HCT116 (cell line): ENCODE measurements around the gene PGC. TPM values are rescaled to one million over a fixed set of nuclear protein-coding genes. Genes with fewer than 3 reads are reported as not detected.

ENCODE experiments used
- ATAC-seq: fragments of 200-7000 bp; cut with Tn5 transposase; 2 replicates; pipeline ENCODE4 v1.9.1; 2020; ENCODE audit warnings: mild to moderate bottlenecking, moderate library complexity
- BruUV-seq: library from RNA; stranded (reverse); fragments of 400-500 nt; replicated peaks from 2 replicates; lab custom pipeline; 2021; lab: Mats Ljungman, UMichigan
- CTCF ChIA-PET: fragments of 300-600 bp; sonication (Branson Sonifier 250); formaldehyde crosslinking; loops from one replicate; lab custom pipeline; 2021; ENCODE audit warnings: antibody characterized with exemption; lab: Charles Lee
- POLR2A ChIA-PET: fragments of 300-600, 350-600 bp; sonication (Branson Sonifier 250); formaldehyde crosslinking; loops from one replicate; lab custom pipeline; 2021; ENCODE audit warnings: antibody characterized with exemption; lab: Charles Lee
- RAD21 ChIA-PET, 2 experiments: fragments of 300-600 bp; sonication (Branson Sonifier 250); formaldehyde crosslinking; loops; one replicate each; lab custom pipeline; 2023; ENCODE audit warnings: low total read pairs in 2 of 2; ENCODE audit not compliant: uncharacterized antibody in 2 of 2, unreplicated experiment in 2 of 2, low non-redundant PET in 1 of 2; lab: Charles Lee
- DNase-seq: peaks from one replicate; pipeline ENCODE4 v3.0.0-alpha.2; 2010; ENCODE audit warnings: low read depth, low spot score
- H2AFZ ChIP-seq: fragments of 200-600 bp; shearing (Covaris generic), sonication (generic); 2 replicates; pipeline ENCODE4 v1.6.1; 2017; ENCODE audit warnings: low read depth, mixed run types, mixed read lengths, antibody characterized with exemption, low read length; ENCODE audit not compliant: poor library complexity, severe bottlenecking
- H3K27ac ChIP-seq: 2 replicates; pipeline ENCODE4 v1.5.1; 2012; ENCODE audit warnings: low read depth, low read length
- H3K27me3 ChIP-seq: fragments of 200-600 bp; sonication (generic); 2 replicates; pipeline ENCODE4 v1.6.1; 2016; ENCODE audit warnings: mixed run types, low read length, mixed read lengths; ENCODE audit not compliant: insufficient read depth
- H3K36me3 ChIP-seq, 2 experiments: fragments of 200-500 bp in 1 of 2; fragments of 200-600 bp in 1 of 2; sonication (Bioruptor generic) in 1 of 2; sonication (generic) in 1 of 2; 2 replicates each; pipeline versions ENCODE4 v1.5.1 to v1.6.1; 2014 to 2016; ENCODE audit warnings: low read length in 2 of 2, inconsistent platforms in 1 of 2, mixed read lengths in 1 of 2, mixed run types in 1 of 2; ENCODE audit not compliant: insufficient read depth in 2 of 2, control insufficient read depth in 1 of 2
- H3K4me1 ChIP-seq, 2 experiments: fragments of 200-600 bp in 1 of 2; sonication (generic) in 1 of 2; 2 replicates each; pipeline versions ENCODE4 v1.5.1 to v1.6.1; 2012 to 2017; ENCODE audit warnings: low read length in 2 of 2, inconsistent platforms in 1 of 2, mild to moderate bottlenecking in 1 of 2, mixed read lengths in 1 of 2, mixed run types in 1 of 2, moderate library complexity in 1 of 2; ENCODE audit not compliant: insufficient read depth in 2 of 2, control insufficient read depth in 1 of 2
- H3K4me2 ChIP-seq: fragments of 200-600 bp; sonication (generic); 2 replicates; pipeline ENCODE4 v1.6.1; 2017; ENCODE audit warnings: mixed run types, low read length, mixed read lengths
- H3K4me3 ChIP-seq, 2 experiments: fragments of 200-600 bp in 1 of 2; sonication (generic) in 1 of 2; replicated peaks in 1 of 2; 2 replicates each; pipeline ENCODE4 v1.5.1; 2011 to 2016; ENCODE audit warnings: low read length in 2 of 2, control low read depth in 1 of 2, low read depth in 1 of 2, mild to moderate bottlenecking in 1 of 2, mixed read lengths in 1 of 2, mixed run types in 1 of 2
- H3K79me2 ChIP-seq: fragments of 200-600 bp; sonication (generic); 2 replicates; pipeline ENCODE4 v1.6.1; 2017; ENCODE audit warnings: mild to moderate bottlenecking, mixed run types, low read length, moderate library complexity, mixed read lengths; ENCODE audit not compliant: insufficient read depth
- H3K9ac ChIP-seq: fragments of 200-600 bp; sonication (generic); 2 replicates; pipeline ENCODE4 v1.6.1; 2016; ENCODE audit warnings: low read length, mixed read lengths
- H3K9me2 ChIP-seq: fragments of 200-600 bp; sonication (generic), shearing (Covaris generic); 2 replicates; pipeline ENCODE4 v1.6.1; 2017; ENCODE audit warnings: mixed run types, mild to moderate bottlenecking, moderate library complexity; ENCODE audit not compliant: insufficient read depth
- H3K9me3 ChIP-seq, 2 experiments: fragments of 200-500 bp in 1 of 2; fragments of 200-600 bp in 1 of 2; sonication (Bioruptor generic) in 1 of 2; sonication (generic) in 1 of 2; 2 replicates each; pipeline ENCODE4 v1.6.1; 2014 to 2017; ENCODE audit warnings: low read length in 2 of 2, mixed read lengths in 2 of 2, inconsistent platforms in 1 of 2, low read depth in 1 of 2, mild to moderate bottlenecking in 1 of 2, mixed run types in 1 of 2, moderate library complexity in 1 of 2; ENCODE audit not compliant: control insufficient read depth in 1 of 2, insufficient read depth in 1 of 2
- H4K20me1 ChIP-seq: fragments of 200-600 bp; sonication (generic), shearing (Covaris generic); 2 replicates; pipeline ENCODE4 v1.6.1; 2017; ENCODE audit warnings: mixed run types, mild to moderate bottlenecking, moderate library complexity; ENCODE audit not compliant: insufficient read depth
- CBX3 ChIP-seq: IDR thresholded peaks from 2 replicates; pipeline ENCODE4 v1.6.1; 2012; ENCODE audit warnings: low read depth
- EGR1 ChIP-seq: IDR thresholded peaks from 2 replicates; pipeline ENCODE4 v1.6.1; 2012; ENCODE audit warnings: low read depth
- EZH2phosphoT487 ChIP-seq: fragments of 200-600 bp; IDR thresholded peaks from 2 replicates; pipeline ENCODE4 v1.6.1; 2018; ENCODE audit warnings: antibody characterized with exemption, borderline replicate concordance
- FOSL1 ChIP-seq: IDR thresholded peaks from 2 replicates; pipeline ENCODE4 v1.6.1; 2012; ENCODE audit warnings: low read depth
- JUND ChIP-seq: IDR thresholded peaks from 2 replicates; pipeline ENCODE4 v1.6.1; 2012
- SIN3A ChIP-seq: IDR thresholded peaks from 2 replicates; pipeline ENCODE4 v1.6.1; 2012; ENCODE audit warnings: low read depth
- SP1 ChIP-seq: IDR thresholded peaks from 2 replicates; pipeline ENCODE4 v1.6.1; 2012; ENCODE audit warnings: low read depth
- SRF ChIP-seq: IDR thresholded peaks from 2 replicates; pipeline ENCODE4 v1.6.1; 2012; ENCODE audit warnings: low read depth
- TCF7L2 ChIP-seq: IDR thresholded peaks from 2 replicates; pipeline ENCODE4 v1.7.0; 2011; ENCODE audit warnings: borderline replicate concordance, inconsistent platforms; ENCODE audit not compliant: insufficient read depth, insufficient read length; ENCODE audit errors: extremely low read depth
- intact Hi-C: fragments of 100-400 bp; cut with micrococcal nuclease; formaldehyde crosslinking; loops from 2 replicates; pipeline ENCODE4 v1.10.0; 2022
- total RNA-seq: library from RNA; stranded (reverse); gene quantifications from one replicate; pipeline ENCODE4 v1.2.1, GENCODE V29; 2021; ENCODE audit not compliant: unreplicated experiment
- TF ChIP-seq, protein P1 (sequence below): IDR thresholded peaks from 2 replicates; pipeline ENCODE4 v1.6.1; 2012; ENCODE audit warnings: low read depth
- TF ChIP-seq, protein P2 (sequence below): IDR thresholded peaks from 2 replicates; pipeline ENCODE4 v1.6.1; 2012
- TF ChIP-seq, protein P3 (sequence below), 3 experiments: fragments of 200-600 bp in 1 of 3; sonication (generic) in 1 of 3; IDR thresholded peaks in 2 of 3; conservative IDR thresholded peaks in 1 of 3; 2 replicates each; pipeline ENCODE4 v1.5.1; 2012 to 2017; ENCODE audit warnings: low read depth in 2 of 3, low read length in 2 of 3, antibody characterized with exemption in 1 of 3, borderline replicate concordance in 1 of 3, control low read depth in 1 of 3, mild to moderate bottlenecking in 1 of 3, mixed read lengths in 1 of 3, mixed run types in 1 of 3, moderate library complexity in 1 of 3; ENCODE audit not compliant: insufficient read depth in 1 of 3

Gene PGC
- total RNA-seq, 1 experiment from 2014 or later: 1.2 TPM

DNA sequence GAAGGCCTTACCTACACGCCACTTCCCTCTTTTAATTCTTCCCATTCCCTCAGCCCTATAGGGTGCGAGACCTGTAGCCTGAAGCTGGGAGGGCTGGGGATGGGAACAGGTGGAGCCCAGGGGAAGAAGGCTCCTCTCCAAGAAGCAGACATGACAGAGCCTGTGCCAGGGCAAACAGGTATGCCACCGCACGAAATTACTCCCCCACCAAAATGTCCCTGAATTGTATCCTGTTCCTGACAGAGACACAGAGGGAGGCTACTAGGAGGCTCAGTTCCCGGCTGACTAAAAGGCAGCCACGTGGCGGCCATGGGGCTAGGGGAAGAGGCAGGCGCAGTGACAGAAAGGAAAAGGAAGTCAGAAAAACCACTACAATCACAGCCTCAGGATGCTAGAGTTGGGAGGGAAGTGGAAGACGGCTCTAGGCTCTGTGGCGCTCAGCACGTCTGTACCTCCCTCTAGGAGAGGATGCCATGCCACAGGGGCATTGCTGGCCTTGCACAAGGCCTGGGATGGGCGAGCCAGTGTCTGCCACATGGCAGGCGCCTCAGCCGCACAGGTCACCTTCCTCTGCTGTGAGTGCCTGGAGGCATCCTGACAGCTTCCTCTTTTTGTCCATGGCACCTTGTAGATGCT, 39.5 kb downstream of the PGC start:
- H3K9ac ChIP-seq: no peak overlapping the region
- CTCF ChIA-PET: interaction anchor here (3.4 kb wide), 1 partner anchor 13 kb away, joined by 19 read pairs; no protein-coding TSS in a partner anchor
- DNase-seq (no peak), ATAC-seq (no peak)
- peaks cover 10 to 20% of the 10 kb centered on the region in 2 experiments for H3K4me1 ChIP-seq
- H3K9me3 ChIP-seq: no peaks in the 10 kb centered on the region
- RAD21 ChIA-PET: no interaction called here
- POLR2A ChIA-PET: interaction anchor here (0.7 kb wide), 1 partner anchor 183 kb away, joined by 3 read pairs; no protein-coding TSS in a partner anchor
- intact Hi-C loops: loop anchor here (5.0 kb wide), 1 partner anchor 335 kb away; no protein-coding TSS in a partner anchor
- no peak overlapping the region for H2AFZ ChIP-seq
- H3K4me2 ChIP-seq: no peak overlapping the region
- no peaks in the 10 kb centered on the region for H3K79me2 ChIP-seq
- H3K4me3 ChIP-seq: no peak overlapping the region
- TF ChIP-seq SP1: no peak
- TF ChIP-seq EGR1: no peak
- no peak for TF ChIP-seq CBX3
- no peak for TF ChIP-seq SRF
- no peak for TF ChIP-seq FOSL1
- no peak for TF ChIP-seq EZH2phosphoT487
- TF ChIP-seq SIN3A: no peak
- TF ChIP-seq, protein P1, sequence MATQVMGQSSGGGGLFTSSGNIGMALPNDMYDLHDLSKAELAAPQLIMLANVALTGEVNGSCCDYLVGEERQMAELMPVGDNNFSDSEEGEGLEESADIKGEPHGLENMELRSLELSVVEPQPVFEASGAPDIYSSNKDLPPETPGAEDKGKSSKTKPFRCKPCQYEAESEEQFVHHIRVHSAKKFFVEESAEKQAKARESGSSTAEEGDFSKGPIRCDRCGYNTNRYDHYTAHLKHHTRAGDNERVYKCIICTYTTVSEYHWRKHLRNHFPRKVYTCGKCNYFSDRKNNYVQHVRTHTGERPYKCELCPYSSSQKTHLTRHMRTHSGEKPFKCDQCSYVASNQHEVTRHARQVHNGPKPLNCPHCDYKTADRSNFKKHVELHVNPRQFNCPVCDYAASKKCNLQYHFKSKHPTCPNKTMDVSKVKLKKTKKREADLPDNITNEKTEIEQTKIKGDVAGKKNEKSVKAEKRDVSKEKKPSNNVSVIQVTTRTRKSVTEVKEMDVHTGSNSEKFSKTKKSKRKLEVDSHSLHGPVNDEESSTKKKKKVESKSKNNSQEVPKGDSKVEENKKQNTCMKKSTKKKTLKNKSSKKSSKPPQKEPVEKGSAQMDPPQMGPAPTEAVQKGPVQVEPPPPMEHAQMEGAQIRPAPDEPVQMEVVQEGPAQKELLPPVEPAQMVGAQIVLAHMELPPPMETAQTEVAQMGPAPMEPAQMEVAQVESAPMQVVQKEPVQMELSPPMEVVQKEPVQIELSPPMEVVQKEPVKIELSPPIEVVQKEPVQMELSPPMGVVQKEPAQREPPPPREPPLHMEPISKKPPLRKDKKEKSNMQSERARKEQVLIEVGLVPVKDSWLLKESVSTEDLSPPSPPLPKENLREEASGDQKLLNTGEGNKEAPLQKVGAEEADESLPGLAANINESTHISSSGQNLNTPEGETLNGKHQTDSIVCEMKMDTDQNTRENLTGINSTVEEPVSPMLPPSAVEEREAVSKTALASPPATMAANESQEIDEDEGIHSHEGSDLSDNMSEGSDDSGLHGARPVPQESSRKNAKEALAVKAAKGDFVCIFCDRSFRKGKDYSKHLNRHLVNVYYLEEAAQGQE: no peak
- no peak for TF ChIP-seq JUND
- TF ChIP-seq, protein P2, sequence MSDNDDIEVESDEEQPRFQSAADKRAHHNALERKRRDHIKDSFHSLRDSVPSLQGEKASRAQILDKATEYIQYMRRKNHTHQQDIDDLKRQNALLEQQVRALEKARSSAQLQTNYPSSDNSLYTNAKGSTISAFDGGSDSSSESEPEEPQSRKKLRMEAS: no peak
- TF ChIP-seq TCF7L2: no peak
- TF ChIP-seq, protein P3, sequence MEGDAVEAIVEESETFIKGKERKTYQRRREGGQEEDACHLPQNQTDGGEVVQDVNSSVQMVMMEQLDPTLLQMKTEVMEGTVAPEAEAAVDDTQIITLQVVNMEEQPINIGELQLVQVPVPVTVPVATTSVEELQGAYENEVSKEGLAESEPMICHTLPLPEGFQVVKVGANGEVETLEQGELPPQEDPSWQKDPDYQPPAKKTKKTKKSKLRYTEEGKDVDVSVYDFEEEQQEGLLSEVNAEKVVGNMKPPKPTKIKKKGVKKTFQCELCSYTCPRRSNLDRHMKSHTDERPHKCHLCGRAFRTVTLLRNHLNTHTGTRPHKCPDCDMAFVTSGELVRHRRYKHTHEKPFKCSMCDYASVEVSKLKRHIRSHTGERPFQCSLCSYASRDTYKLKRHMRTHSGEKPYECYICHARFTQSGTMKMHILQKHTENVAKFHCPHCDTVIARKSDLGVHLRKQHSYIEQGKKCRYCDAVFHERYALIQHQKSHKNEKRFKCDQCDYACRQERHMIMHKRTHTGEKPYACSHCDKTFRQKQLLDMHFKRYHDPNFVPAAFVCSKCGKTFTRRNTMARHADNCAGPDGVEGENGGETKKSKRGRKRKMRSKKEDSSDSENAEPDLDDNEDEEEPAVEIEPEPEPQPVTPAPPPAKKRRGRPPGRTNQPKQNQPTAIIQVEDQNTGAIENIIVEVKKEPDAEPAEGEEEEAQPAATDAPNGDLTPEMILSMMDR (IDR thresholded peaks at IDR 0.05 in 2 of 3, conservative IDR thresholded peaks at IDR 0.05 in 1 of 3; ENCODE audit: borderline replicate concordance in 1 of 3, insufficient read depth in 1 of 3, low read depth in 2 of 3, low read length in 2 of 3): no peak
- no peaks in the 10 kb centered on the region for H3K36me3 ChIP-seq
- no peaks in the 10 kb centered on the region for H3K27me3 ChIP-seq
- H4K20me1 ChIP-seq: no peaks in the 10 kb centered on the region
- BruUV-seq: no TSS peak
- no peak overlapping the region for H3K27ac ChIP-seq
- H3K9me2 ChIP-seq: no peaks in the 10 kb centered on the region
